GM23338 (cell line): Measurements from ENCODE around the gene ZNF358.

Experiments
- CTCF ChIP-seq, 2 experiments: fragments of 200-600 bp in 1 of 2; sonication (generic) in 1 of 2; conservative IDR thresholded peaks; 2 replicates each; pipeline versions ENCODE4 v1.5.1 to v1.6.1; 2016 to 2017; ENCODE audit warnings: antibody characterized with exemption in 2 of 2, low read depth in 2 of 2, mild to moderate bottlenecking in 2 of 2, moderate library complexity in 1 of 2
- EZH2 ChIP-seq: fragments of 200-600 bp; sonication (generic); IDR thresholded peaks from one replicate; pipeline ENCODE4 v1.8.0; 2017; ENCODE audit warnings: antibody characterized with exemption, mild to moderate bottlenecking, low read depth; ENCODE audit not compliant: unreplicated experiment
- EZH2phosphoT487 ChIP-seq: fragments of 200-600 bp; sonication (generic); IDR thresholded peaks from one replicate; pipeline ENCODE4 v1.8.1; 2018; ENCODE audit warnings: antibody characterized with exemption; ENCODE audit not compliant: unreplicated experiment
- POLR2AphosphoS5 ChIP-seq: IDR thresholded peaks from 2 replicates; pipeline ENCODE4 v1.6.1; 2016; ENCODE audit warnings: antibody characterized with exemption, low read depth
- REST ChIP-seq: IDR thresholded peaks from one replicate; pipeline ENCODE4 v1.6.1; 2018; ENCODE audit warnings: antibody characterized with exemption; ENCODE audit not compliant: unreplicated experiment
- ZNF114 ChIP-seq: fragments of 250-450 bp; sonication (Bioruptor Pico); IDR thresholded peaks from 2 replicates; pipeline ENCODE4 v1.5.0; 2020; ENCODE audit warnings: mild to moderate bottlenecking, moderate library complexity
- ZNF331 ChIP-seq: fragments of 250-450 bp; sonication (Bioruptor Pico); IDR thresholded peaks from 2 replicates; pipeline ENCODE4 v1.5.0; 2020; ENCODE audit warnings: low read depth, mild to moderate bottlenecking, moderate library complexity
- ZNF462 ChIP-seq: fragments of 250-450 bp; sonication (Bioruptor Pico); IDR thresholded peaks from 2 replicates; pipeline ENCODE4 v1.5.0; 2020; ENCODE audit warnings: mild to moderate bottlenecking, moderate library complexity

- TF ChIP-seq CTCF (conservative IDR thresholded peaks at IDR 0.05; ENCODE audit: low read depth in 2 of 2) (no peak), ZNF331 (CRISPR knock-in tag) (no peak), EZH2 (no peak), EZH2phosphoT487 (no peak), REST (no peak), ZNF462 (CRISPR knock-in tag) (no peak), ZNF114 (no peak), POLR2AphosphoS5 (no peak)
Measured at GRCh38 chr19:7554565-7554964, 38.7 kb downstream of the ZNF358 start.
